Activated T-helper 17 cell treated with anti-CD3 and anti-CD28 coated beads, Interleukin-2, amount 50 U/mL, for 72 hours (primary cell): Measurements from ENCODE around the gene MEN1. TPM values are rescaled to one million over a fixed set of nuclear protein-coding genes. Genes with fewer than 3 reads are reported as not detected.
A peak's percentile ranks its signal among the peaks of the same experiment; 100 is the strongest.

ENCODE experiments used
- ATAC-seq: fragments of 150-1000 bp; cut with Tn5 transposase; replicated peaks from 2 replicates; pipeline ENCODE4 v1.10.0; 2021; ENCODE audit warnings: mild to moderate bottlenecking, moderate library complexity
- H3K27ac Mint-ChIP-seq: one replicate; pipeline ENCODE4 v1.8.0; 2022; ENCODE audit warnings: mixed read lengths
- H3K27me3 Mint-ChIP-seq: one replicate; pipeline ENCODE4 v1.8.0; 2022; ENCODE audit warnings: mixed read lengths
- H3K36me3 Mint-ChIP-seq: one replicate; pipeline ENCODE4 v1.8.0; 2022; ENCODE audit warnings: low read depth, mild to moderate bottlenecking, mixed read lengths
- H3K4me1 Mint-ChIP-seq: one replicate; pipeline ENCODE4 v1.8.0; 2022; ENCODE audit warnings: mixed read lengths
- H3K4me3 Mint-ChIP-seq: one replicate; pipeline ENCODE4 v1.8.0; 2022; ENCODE audit warnings: mild to moderate bottlenecking, mixed read lengths
- H3K9me3 Mint-ChIP-seq: one replicate; pipeline ENCODE4 v1.8.0; 2022; ENCODE audit warnings: mixed read lengths
- total RNA-seq, 2 donors: library from RNA; stranded (reverse); gene quantifications; one replicate each; pipeline ENCODE4 v1.2.3, GENCODE V29; 2022

Gene MEN1
- total RNA-seq, 2 donors from 2014 or later, result 17.9 to 28.2 TPM

DNA sequence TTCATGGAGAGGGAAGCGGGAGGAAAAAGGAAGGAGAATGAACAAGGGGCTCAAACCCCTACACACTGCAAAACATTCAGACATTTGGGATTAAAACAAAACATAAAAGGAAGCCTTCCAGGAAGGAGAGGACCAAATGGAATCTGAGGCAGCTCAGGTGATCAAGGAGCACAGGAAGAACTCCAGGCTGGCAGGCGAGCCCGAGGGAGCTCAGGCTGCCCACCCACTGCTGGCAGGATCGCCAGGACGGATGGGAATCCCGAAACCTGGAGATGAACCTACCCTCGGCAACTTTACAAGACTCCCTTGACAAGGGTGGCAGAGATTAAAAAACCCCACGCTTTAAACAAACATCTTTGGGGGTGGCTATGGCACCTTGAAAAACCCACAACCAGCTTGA, 45.6 kb downstream of the MEN1 start:
- Mint-ChIP-seq H3K27ac (peak overlapping the region; percentile 88), H3K9me3 (no peaks in the 10 kb centered on the region), H3K27me3 (no peaks in the 10 kb centered on the region), H3K4me1 (peaks cover 44% of the 10 kb centered on the region), H3K36me3 (peaks cover 83% of the 10 kb centered on the region), H3K4me3 (peak overlapping the region; percentile 61)
- ATAC-seq, result no peak

DNA sequence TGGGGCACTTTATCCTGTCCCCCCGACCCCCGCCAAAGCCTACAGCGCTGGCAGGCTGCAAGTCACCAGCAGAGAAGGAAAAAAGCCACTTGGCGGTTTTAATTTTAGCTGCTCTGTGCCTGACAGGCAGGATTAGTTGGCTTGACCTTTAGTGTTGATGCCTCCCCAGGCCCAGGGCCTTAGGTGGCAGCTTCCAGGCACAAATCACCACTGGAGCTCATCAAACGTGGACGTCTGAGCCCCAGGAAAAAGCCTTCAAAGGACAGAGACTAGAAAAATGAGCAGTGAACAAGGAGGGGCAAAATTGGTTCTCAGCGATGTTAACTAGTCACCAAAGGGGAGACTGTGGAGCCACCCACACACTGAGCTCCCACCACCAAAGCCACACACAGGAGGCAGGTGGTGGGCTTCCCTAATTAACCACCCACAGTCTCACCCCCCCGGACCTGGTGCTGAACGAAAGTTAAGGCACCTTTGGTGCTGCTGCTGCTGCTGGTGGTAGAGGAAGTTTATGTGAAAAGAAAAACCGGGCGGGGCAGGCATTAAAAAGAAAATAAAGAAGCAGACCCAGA, 46.2 kb downstream of the MEN1 start:
- H3K4me1 Mint-ChIP-seq, result peaks cover 38% of the 10 kb centered on the region
- H3K4me3 Mint-ChIP-seq, result peak overlapping the region; percentile 61
- H3K36me3 Mint-ChIP-seq, result peaks cover 77% of the 10 kb centered on the region
- no peak for ATAC-seq
- no peaks in the 10 kb centered on the region for H3K27me3 Mint-ChIP-seq
- peak overlapping the region; percentile 88 for H3K27ac Mint-ChIP-seq
- H3K9me3 Mint-ChIP-seq, result no peaks in the 10 kb centered on the region

DNA sequence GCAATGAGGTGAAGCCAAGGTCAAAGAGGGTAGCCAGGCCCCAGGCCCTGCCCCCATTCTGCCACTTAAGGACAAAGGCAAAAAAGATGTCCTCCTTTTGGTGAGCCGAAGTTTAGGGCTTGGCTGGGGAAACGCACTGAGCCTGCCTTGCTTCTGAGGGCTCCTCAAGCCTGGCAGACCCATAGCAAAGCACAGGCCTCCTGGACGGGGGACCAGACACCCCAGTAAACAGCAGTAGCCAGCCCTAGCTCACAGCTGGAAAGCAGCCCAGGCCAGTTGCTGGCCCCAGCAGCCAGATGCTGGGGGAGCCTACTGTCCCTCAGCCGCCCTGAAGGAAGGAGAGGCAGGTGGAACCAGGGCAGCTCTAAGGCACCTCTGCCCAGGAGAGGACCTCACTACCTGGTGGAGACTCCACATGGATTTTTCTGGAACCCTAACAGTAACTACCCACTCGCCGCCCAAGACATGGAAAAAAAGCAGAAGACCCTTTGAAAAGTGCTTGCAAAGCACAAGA, 46.8 kb downstream of the MEN1 start:
- peaks cover 37% of the 10 kb centered on the region for H3K4me1 Mint-ChIP-seq
- H3K27ac Mint-ChIP-seq, result peak overlapping the region; percentile 88
- no peaks in the 10 kb centered on the region for H3K9me3 Mint-ChIP-seq
- peaks cover 71% of the 10 kb centered on the region for H3K36me3 Mint-ChIP-seq
- no peak for ATAC-seq
- H3K4me3 Mint-ChIP-seq, result peak overlapping the region; percentile 61
- H3K27me3 Mint-ChIP-seq, result no peaks in the 10 kb centered on the region

DNA sequence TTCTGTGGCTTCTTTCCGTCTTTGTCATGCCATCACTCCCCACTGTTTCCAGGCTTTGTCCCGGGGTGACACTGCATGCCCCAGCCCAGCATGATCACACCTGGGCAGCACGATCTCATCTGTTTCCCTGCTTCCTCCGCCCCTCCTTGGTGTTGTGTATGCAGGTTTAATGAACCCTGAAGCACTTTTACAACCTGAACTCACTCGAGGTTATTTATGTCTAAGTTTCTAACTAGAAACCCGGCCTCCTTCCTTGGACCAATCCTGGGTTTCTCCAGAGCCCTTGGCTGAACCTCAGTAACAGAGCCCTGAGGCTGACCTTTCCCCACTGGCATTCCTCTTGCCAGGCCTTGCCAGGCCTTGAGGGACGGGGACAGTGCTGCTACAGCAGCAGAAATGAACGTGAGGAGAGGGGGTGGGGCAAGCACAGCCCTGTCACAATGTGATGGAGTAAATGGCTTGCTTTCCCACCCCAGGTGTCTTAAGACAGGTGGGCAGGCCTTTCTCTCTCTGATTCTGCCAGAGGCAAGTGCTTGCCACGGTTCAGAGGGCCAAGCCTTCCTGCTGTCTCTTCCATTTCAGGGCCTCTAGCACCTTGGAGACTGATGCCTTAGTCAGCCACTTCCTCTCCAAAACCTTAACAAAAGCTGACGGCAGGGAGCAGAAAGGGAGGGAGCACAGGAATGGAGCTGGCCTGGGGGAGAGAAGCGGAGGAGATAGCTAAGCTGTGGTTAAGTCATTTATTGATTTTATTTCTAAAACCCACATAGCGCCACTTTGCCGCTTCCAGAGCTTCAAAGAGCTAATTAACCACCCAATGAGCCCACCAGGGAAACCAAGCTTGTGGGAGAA, 47.5 kb downstream of the MEN1 start:
- no peak for ATAC-seq
- Mint-ChIP-seq H3K27me3 (no peaks in the 10 kb centered on the region), H3K9me3 (no peaks in the 10 kb centered on the region), H3K4me1 (peaks cover 30% of the 10 kb centered on the region), H3K36me3 (peaks cover 64% of the 10 kb centered on the region), H3K27ac (peak overlapping the region; percentile 37), H3K4me3 (peak overlapping the region; percentile 61)

DNA sequence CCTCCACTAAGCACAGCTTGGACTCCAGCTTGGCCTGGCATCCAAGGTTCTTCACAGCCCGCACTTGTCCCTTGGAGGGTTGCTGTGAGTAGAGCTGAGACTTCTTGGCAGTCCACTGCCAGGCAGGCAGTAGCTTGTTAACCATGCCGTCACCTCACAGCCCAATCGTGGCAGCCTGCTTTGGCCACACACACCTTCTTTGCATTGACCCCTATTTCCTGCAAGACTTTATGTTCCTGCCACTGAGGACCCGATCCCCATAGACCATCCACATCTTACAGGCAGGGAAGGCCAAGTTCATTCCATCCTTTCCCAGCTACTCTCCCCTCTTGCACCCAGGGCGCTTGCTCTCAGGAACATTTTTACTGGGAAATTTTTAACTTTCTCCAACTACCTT, 48.1 kb downstream of the MEN1 start:
- no peaks in the 10 kb centered on the region for H3K27me3 Mint-ChIP-seq
- no peak for ATAC-seq
- no peak overlapping the region for H3K4me3 Mint-ChIP-seq
- peaks cover 27% of the 10 kb centered on the region for H3K4me1 Mint-ChIP-seq
- H3K36me3 Mint-ChIP-seq, result peaks cover 58% of the 10 kb centered on the region
- peak overlapping the region; percentile 37 for H3K27ac Mint-ChIP-seq
- H3K9me3 Mint-ChIP-seq, result no peaks in the 10 kb centered on the region

DNA sequence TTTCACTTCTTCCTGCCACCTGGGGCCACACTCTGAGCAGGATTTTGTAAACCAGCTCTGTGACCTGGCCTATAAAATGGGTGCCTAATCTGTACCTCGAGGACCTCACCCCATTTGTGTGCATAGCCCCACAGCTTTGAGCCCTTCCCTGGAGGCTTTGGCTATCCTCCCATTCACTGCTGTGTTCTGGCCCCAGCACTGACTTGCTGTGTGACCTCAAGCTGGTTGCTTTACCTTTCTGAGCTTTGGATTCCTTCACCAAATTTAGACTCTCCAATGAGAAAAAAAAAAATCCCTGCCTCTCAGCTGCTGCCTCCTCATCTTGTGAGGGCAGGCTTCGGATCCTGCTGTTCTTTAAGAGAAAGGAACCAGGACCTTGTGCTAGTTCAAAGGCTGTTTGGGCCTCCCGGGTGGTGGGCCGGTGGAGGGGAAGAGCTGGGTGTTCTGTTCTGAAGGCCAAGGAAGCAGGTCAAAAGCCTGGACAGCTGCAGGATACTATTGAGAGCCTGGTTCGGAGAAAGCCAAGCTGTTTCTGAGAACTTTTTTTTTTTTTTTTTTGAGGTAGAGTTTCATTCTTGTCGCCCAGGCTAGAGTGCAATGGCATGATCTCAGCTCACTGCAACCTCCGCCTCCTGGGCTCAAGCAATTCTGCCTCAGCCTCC, 49.5 kb downstream of the MEN1 start:
- H3K36me3 Mint-ChIP-seq, result peaks cover 44% of the 10 kb centered on the region
- ATAC-seq, result no peak
- peak overlapping the region; percentile 58 for H3K27ac Mint-ChIP-seq
- no peaks in the 10 kb centered on the region for H3K27me3 Mint-ChIP-seq
- peaks cover 23% of the 10 kb centered on the region for H3K4me1 Mint-ChIP-seq
- H3K4me3 Mint-ChIP-seq, result no peak overlapping the region
- H3K9me3 Mint-ChIP-seq, result no peaks in the 10 kb centered on the region

DNA sequence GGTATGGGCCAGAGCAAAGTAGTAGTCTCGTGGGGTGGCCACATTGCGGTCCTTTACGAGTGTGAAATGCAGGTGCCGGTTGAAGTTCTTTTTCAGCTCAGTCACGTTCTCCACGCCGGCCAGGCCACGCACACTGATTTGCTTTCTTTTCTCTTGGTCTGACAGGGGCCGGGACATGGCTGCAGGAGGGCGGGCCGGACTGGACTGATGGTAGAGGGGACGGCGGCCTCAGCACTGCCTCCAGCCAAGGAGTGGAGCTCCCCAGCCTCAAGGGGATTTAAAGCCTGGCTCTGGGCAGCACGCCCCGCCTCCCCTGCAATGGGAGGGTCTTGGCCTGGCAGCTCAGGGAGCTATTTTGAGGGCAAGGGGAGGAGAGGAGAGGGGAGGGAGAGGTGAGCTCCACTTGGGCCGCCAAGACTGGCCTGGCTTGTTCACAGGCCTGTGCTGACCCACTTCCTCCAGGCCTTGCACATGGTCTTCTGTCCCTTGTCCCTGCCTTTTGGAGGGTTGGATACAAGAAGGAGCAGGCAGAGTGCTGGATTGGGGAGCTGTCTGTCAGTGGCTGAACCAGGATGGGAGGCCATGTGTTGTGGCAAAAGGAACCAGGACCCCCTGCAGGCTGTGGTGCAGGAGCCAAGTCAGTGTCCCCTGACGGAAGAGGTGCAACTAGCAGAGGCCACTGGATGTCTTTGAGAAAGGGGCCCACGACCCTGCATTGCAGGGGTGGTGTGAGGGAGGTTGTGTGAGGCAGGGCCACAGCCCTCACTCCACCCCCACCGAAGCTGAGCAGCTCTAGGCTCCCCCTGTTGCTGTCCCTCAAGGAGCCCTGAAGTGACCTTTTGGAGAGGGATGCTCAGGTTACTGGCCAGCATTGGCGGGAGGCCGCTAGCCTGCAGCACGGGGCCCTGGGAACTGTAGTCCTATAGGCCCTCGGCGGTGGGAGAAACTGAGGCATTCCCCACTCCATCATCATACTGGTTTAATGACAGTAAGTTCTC, 50.3 kb downstream of the MEN1 start, which contains the start of gene PYGM:
TSS of gene PYGM (minus strand) at position 253 of the 998 bp plus-strand sequence. CDS start at position 177, 76 bp downstream.
- H3K27me3 Mint-ChIP-seq, result no peaks in the 10 kb centered on the region
- ATAC-seq, result no peak
- peak within 1 kb of the TSS; percentile 58 for H3K27ac Mint-ChIP-seq
- H3K9me3 Mint-ChIP-seq, result no peaks in the 10 kb centered on the region
- H3K4me3 Mint-ChIP-seq, result no peak within 1 kb of the TSS
- H3K4me1 Mint-ChIP-seq, result peaks cover 19% of the 10 kb centered on the region
- H3K36me3 Mint-ChIP-seq, result peaks cover 36% of the 10 kb centered on the region

DNA sequence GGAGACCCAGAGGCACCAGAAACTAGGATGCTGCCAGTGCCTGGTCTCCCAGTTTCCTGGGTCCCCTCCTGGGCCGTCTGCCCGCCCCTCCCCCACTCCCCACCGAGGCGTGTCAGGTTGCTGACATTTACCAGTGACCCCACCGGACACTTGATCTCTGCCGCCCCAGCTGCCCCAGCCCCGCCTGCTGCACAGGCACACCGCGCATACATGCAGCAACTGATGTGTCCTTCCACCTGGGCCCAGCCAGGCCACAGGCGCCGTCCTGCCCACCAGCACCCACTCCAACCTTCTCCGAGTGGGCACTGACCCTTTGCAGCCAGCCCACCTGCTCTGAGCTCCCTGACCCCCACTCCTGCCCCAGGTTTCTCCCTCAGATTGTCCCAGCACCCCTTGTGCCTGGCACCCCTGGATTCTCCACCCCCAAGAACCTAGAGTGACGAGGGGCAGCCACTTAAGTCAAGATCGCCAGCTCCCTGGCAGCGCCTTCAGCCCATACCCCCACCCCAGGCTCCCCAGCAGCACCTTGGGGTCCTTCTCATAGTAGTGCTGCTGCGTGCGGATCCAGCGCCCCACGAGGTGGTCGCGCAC, 51.1 kb downstream of the MEN1 start:
- H3K4me1 Mint-ChIP-seq, result peaks cover 11% of the 10 kb centered on the region
- H3K4me3 Mint-ChIP-seq, result no peak overlapping the region
- ATAC-seq, result no peak
- H3K9me3 Mint-ChIP-seq, result no peaks in the 10 kb centered on the region
- H3K27me3 Mint-ChIP-seq, result no peaks in the 10 kb centered on the region
- H3K27ac Mint-ChIP-seq, result peak overlapping the region; percentile 58
- H3K36me3 Mint-ChIP-seq, result peaks cover 28% of the 10 kb centered on the region

DNA sequence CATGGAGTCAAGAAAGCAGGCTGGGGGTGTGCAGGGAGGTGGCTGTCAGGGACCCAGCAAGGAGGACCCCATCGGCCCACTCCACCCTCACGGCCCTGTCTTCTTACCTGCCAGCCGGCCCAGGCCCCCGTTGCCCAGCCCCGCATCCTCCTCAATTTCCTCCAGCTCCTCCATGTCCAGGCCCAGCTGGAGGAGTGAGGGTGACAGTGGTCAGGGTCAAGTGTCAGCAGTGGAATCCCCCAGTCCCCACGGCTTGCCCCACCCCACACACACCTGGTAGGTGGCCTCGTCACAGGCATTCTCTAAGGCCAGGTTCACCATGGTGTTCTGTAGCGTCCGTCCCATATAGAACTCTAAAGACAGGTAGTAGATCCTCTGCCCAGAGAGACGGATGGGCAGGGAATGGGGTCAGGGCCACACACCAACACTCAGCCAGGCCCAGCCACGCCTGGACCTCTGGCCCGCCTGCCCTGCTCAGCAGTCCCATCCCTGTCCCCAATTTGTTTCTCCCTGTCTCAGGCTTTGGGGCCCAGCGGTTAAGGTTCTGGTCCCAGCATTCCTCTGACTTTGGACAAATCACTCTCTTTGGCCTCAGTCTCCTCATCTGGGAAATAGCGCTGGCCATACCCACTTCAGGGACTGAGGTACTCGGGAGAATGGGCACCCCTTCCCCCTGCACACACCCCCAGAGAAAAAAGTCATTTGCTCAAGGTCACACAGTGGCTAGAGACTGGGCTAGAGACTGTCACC, 51.8 kb downstream of the MEN1 start:
- peaks cover 20% of the 10 kb centered on the region for H3K36me3 Mint-ChIP-seq
- peaks cover 7% of the 10 kb centered on the region for H3K4me1 Mint-ChIP-seq
- H3K9me3 Mint-ChIP-seq, result no peaks in the 10 kb centered on the region
- no peak overlapping the region for H3K27ac Mint-ChIP-seq
- H3K27me3 Mint-ChIP-seq, result no peaks in the 10 kb centered on the region
- ATAC-seq, result no peak
- no peak overlapping the region for H3K4me3 Mint-ChIP-seq

DNA sequence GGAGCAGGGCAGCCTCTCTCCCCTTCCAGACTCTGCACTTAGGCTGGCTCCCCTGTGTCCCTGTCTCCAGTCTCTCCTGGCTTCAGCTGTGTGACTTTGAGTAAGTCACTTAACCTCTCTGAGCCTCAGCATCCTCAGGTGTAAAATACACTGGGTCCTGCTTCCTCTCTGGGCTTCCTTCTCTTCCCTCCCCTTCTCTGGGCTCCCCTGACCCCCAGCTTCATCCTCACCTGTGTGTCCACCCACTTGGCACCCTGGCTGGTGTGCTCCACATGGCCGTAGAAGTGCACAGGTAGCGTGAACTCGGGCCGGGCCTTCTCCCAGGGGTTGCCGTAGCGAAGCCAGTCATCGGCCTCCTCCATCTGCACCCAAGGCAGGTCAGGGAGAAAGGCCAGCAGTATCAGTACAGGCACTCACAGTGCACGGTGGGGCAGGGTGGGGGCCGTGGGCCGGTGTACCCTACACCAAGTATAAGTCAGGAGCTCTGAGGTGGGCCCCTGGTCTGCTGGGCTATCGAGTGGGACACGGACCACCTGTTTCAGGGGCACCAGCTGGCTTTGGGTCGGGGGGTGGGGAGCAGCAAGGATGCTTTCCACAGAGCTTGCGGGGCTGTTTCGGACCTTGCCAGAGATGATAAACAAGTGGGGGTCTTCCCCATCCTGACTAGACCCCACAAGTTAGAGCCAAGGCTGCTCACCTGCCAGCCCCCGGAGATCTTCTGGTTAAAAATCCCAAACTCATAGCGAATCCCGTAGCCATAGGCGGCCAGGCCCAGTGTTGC, 52.6 kb downstream of the MEN1 start:
- peaks cover 13% of the 10 kb centered on the region for H3K36me3 Mint-ChIP-seq
- peaks cover 3% of the 10 kb centered on the region for H3K4me1 Mint-ChIP-seq
- H3K27me3 Mint-ChIP-seq, result no peaks in the 10 kb centered on the region
- peak overlapping the region; percentile 40 for H3K27ac Mint-ChIP-seq
- H3K9me3 Mint-ChIP-seq, result no peaks in the 10 kb centered on the region
- no peak overlapping the region for H3K4me3 Mint-ChIP-seq
- no peak for ATAC-seq

DNA sequence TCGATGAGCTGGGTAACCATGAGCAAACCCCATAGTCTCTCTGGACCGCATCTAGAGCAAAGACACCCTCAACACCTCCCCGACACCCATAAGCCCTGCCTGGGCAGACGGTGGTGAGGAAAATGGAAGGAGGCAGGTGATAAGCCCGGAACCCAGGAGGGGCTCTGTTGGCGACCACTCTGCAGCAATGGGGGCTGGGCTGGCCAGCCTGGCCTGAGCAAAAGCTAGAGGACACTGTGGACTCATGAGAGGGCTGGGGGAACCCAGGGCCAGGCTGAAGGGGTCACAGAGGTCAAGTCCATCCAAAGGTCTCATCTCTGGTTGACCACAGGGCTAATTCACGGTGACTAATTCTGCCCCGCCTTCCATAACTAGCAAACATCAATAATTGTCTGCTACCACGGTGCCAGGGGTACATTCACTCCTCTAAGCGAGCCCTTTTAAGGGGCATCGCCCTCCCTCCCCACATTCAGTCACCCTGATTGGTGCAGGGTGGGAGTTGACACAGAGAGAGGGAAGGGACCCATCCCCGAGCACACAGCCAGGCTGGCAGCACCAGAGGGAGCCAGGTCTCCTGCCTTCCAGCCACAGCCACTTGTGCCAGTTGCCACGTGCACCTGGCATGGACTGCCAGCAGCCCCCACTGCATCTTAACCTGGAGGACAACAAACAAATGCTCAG, 54.5 kb downstream of the MEN1 start:
- no peaks in the 10 kb centered on the region for H3K27me3 Mint-ChIP-seq

More for the DNA sequence above, 54.5 kb downstream of the MEN1 start:
- Mint-ChIP-seq H3K36me3 (no peaks in the 10 kb centered on the region), H3K9me3 (no peaks in the 10 kb centered on the region), H3K27ac (no peak overlapping the region), H3K4me1 (peaks cover 2% of the 10 kb centered on the region), H3K4me3 (no peak overlapping the region)
- no peak for ATAC-seq
